IMR-90 (cell line): ENCODE results near the gene AP3D1. TPM values are rescaled to one million over a fixed set of nuclear protein-coding genes. Genes with fewer than 3 reads are reported as not detected.

Experiments
- ATAC-seq: fragments of 200-7000 bp; cut with Tn5 transposase; 2 replicates; pipeline ENCODE4 v1.9.1; 2020; ENCODE audit warnings: low read depth, mild to moderate bottlenecking, moderate library complexity
- BruUV-seq: library from RNA; stranded (reverse); fragments of 400-500 nt; replicated peaks from 2 replicates; lab custom pipeline; 2021; lab: Mats Ljungman, UMichigan
- CTCF ChIA-PET: fragments of 300-600 bp; formaldehyde crosslinking; extraction: SDS; loops from one replicate; lab custom pipeline; 2021; ENCODE audit warnings: antibody characterized with exemption; lab: Yijun Ruan, JAX
- POLR2A ChIA-PET: fragments of 300-600 bp; sonication (Branson Sonifier 250); formaldehyde crosslinking; loops from one replicate; lab custom pipeline; 2022; ENCODE audit warnings: antibody characterized with exemption; ENCODE audit not compliant: unreplicated experiment; lab: Charles Lee
- DNase-seq: peaks from one replicate; pipeline ENCODE4 v3.0.0; 2013
- H2AFZ ChIP-seq: replicated peaks from 2 replicates; pipeline ENCODE3; 2013; ENCODE audit warnings: low read length, mild to moderate bottlenecking; ENCODE audit not compliant: poor library complexity
- H2AK5ac ChIP-seq: 2 replicates; pipeline ENCODE4 v1.6.1; 2013; ENCODE audit warnings: low read depth, low read length, inconsistent platforms
- H2AK9ac ChIP-seq: replicated peaks from 2 replicates; pipeline ENCODE3; 2013; ENCODE audit warnings: mild to moderate bottlenecking, low read depth, low read length, moderate library complexity; ENCODE audit not compliant: poor library complexity
- H2BK120ac ChIP-seq: 2 replicates; pipeline ENCODE4 v1.6.1; 2013; ENCODE audit warnings: low read depth, low read length, inconsistent platforms
- H2BK15ac ChIP-seq: 3 replicates; pipeline ENCODE4 v1.6.1; 2013; ENCODE audit warnings: low read depth, low read length, inconsistent platforms
- H2BK20ac ChIP-seq: 2 replicates; pipeline ENCODE4 v1.6.1; 2013; ENCODE audit warnings: low read depth, mild to moderate bottlenecking, inconsistent platforms, low read length, moderate library complexity
- H2BK5ac ChIP-seq: 2 replicates; pipeline ENCODE4 v1.6.1; 2013; ENCODE audit warnings: mild to moderate bottlenecking, low read depth, low read length, inconsistent platforms; ENCODE audit not compliant: poor library complexity, severe bottlenecking
- H3K14ac ChIP-seq: replicated peaks from 2 replicates; pipeline ENCODE4 v1.6.1; 2013; ENCODE audit warnings: low read depth, low read length, inconsistent platforms
- H3K18ac ChIP-seq: 2 replicates; pipeline ENCODE4 v1.6.1; 2013; ENCODE audit warnings: low read depth, low read length, control low read depth
- H3K23ac ChIP-seq: 2 replicates; pipeline ENCODE4 v1.6.1; 2013; ENCODE audit warnings: low read depth, low read length, inconsistent platforms
- H3K27ac ChIP-seq: 2 replicates; pipeline ENCODE4 v1.5.1; 2013; ENCODE audit warnings: mild to moderate bottlenecking, control low read depth, low read length; ENCODE audit not compliant: insufficient read depth
- H3K27me3 ChIP-seq: 2 replicates; pipeline ENCODE4 v1.6.1; 2013; ENCODE audit warnings: low read length; ENCODE audit not compliant: control insufficient read depth, insufficient read depth
- H3K36me3 ChIP-seq: 2 replicates; pipeline ENCODE4 v1.6.1; 2013; ENCODE audit warnings: low read length, mixed read lengths; ENCODE audit not compliant: control insufficient read depth, insufficient read depth
- H3K4ac ChIP-seq: 2 replicates; pipeline ENCODE4 v1.6.1; 2013; ENCODE audit warnings: low read depth, low read length, inconsistent platforms
- H3K4me1 ChIP-seq: 2 replicates; pipeline ENCODE4 v1.6.1; 2013; ENCODE audit warnings: low read length, mixed read lengths; ENCODE audit not compliant: control insufficient read depth, insufficient read depth
- H3K4me2 ChIP-seq: 2 replicates; pipeline ENCODE4 v1.6.1; 2013; ENCODE audit warnings: low read depth, mild to moderate bottlenecking, control low read depth, low read length, moderate library complexity
- H3K4me3 ChIP-seq: 2 replicates; pipeline ENCODE4 v1.5.1; 2013; ENCODE audit warnings: low read depth, mild to moderate bottlenecking, control low read depth, low read length, moderate library complexity; ENCODE audit not compliant: insufficient read depth
- H3K56ac ChIP-seq: 2 replicates; pipeline ENCODE4 v1.6.1; 2013; ENCODE audit warnings: low read length, inconsistent platforms; ENCODE audit not compliant: insufficient read depth; ENCODE audit errors: extremely low read depth
- H3K79me1 ChIP-seq, 2 experiments: 2 replicates each; pipeline ENCODE4 v1.6.1; 2013; ENCODE audit warnings: low read length in 2 of 2, inconsistent platforms in 1 of 2, low read depth in 1 of 2
- H3K9ac ChIP-seq: 2 replicates; pipeline ENCODE4 v1.6.1; 2013; ENCODE audit warnings: low read depth, low read length, control low read depth
- H3K9me1 ChIP-seq: 2 replicates; pipeline ENCODE4 v1.6.1; 2013; ENCODE audit warnings: low read length, inconsistent platforms; ENCODE audit not compliant: insufficient read depth
- H3K9me3 ChIP-seq: 2 replicates; pipeline ENCODE4 v1.6.1; 2013; ENCODE audit warnings: low read length; ENCODE audit not compliant: control insufficient read depth, insufficient read depth
- H4K20me1 ChIP-seq: 2 replicates; pipeline ENCODE4 v1.6.1; 2013; ENCODE audit warnings: low read length, inconsistent platforms; ENCODE audit not compliant: insufficient read depth
- H4K5ac ChIP-seq: 2 replicates; pipeline ENCODE4 v1.6.1; 2013; ENCODE audit warnings: mild to moderate bottlenecking, low read depth, low read length, control low read depth
- H4K8ac ChIP-seq, 2 experiments: 2 replicates each; pipeline ENCODE4 v1.6.1; 2013; ENCODE audit warnings: low read depth in 2 of 2, low read length in 2 of 2, control low read depth in 1 of 2, inconsistent platforms in 1 of 2
- H4K91ac ChIP-seq: 2 replicates; pipeline ENCODE4 v1.6.1; 2013; ENCODE audit warnings: low read depth, low read length, inconsistent platforms; ENCODE audit not compliant: insufficient read depth
- BHLHE40 ChIP-seq: fragments of 150-350 bp; IDR thresholded peaks from 2 replicates; pipeline ENCODE4 v1.6.1; 2016; ENCODE audit warnings: mild to moderate bottlenecking, low read depth, low read length
- POLR2A ChIP-seq: IDR thresholded peaks from 2 replicates; pipeline ENCODE4 v1.6.1; 2012; ENCODE audit warnings: mild to moderate bottlenecking, low read depth, low read length
- WGBS, 2 experiments: methylation state at CpG; one replicate each; pipeline versions ENCODE4 v1.1.5 to v1.1.7; 2013; ENCODE audit warnings: missing lambda C conversion rate in 2 of 2; ENCODE audit not compliant: insufficient read length in 1 of 2; ENCODE audit errors: extremely low coverage in 2 of 2; 5-methylcytosine and 5-hydroxymethylcytosine counted together
- dilution Hi-C: fragments of 300-500 bp; cut with HindIII; formaldehyde crosslinking; loops from one replicate; pipeline ENCODE4 v1.14.3; 2018; ENCODE audit warnings: low sequenced_read_pairs; ENCODE audit not compliant: unreplicated experiment
- in situ Hi-C: fragments of 300-500 bp; cut with MboI; formaldehyde crosslinking; loops from 3 replicates; pipeline ENCODE4 v1.14.3; 2019; ENCODE audit warnings: low sequenced_read_pairs, inconsistent platforms, mixed read lengths
- intact Hi-C: fragments of 100-400 bp; cut with micrococcal nuclease; formaldehyde crosslinking; loops from 2 replicates; pipeline ENCODE4 v1.10.0; 2022
- polyA plus RNA-seq, 3 experiments: library from polyadenylated mRNA; depleted of rRNA; stranded (reverse); fragments of >200 nt; gene quantifications; 2 replicates each; pipeline ENCODE4 v1.2.3, GENCODE V29; 2012; ENCODE audit warnings: low replicate concordance in 1 of 3
- total RNA-seq: library from RNA; depleted of rRNA; stranded (reverse); fragments of >200 nt; gene quantifications from 2 replicates; pipeline ENCODE4 v1.2.3, GENCODE V29; 2012
- TF ChIP-seq, protein P1 (sequence below): fragments of 150-350 bp; IDR thresholded peaks from 2 replicates; pipeline ENCODE4 v1.6.1; 2016; ENCODE audit warnings: low read depth, mild to moderate bottlenecking, low read length, moderate library complexity, borderline replicate concordance

The AP3D1 gene
- total and polyA plus RNA-seq, 2 of the 4 experiments (the other 2 are of a cell fraction), result 75.3 to 129 TPM

DNA sequence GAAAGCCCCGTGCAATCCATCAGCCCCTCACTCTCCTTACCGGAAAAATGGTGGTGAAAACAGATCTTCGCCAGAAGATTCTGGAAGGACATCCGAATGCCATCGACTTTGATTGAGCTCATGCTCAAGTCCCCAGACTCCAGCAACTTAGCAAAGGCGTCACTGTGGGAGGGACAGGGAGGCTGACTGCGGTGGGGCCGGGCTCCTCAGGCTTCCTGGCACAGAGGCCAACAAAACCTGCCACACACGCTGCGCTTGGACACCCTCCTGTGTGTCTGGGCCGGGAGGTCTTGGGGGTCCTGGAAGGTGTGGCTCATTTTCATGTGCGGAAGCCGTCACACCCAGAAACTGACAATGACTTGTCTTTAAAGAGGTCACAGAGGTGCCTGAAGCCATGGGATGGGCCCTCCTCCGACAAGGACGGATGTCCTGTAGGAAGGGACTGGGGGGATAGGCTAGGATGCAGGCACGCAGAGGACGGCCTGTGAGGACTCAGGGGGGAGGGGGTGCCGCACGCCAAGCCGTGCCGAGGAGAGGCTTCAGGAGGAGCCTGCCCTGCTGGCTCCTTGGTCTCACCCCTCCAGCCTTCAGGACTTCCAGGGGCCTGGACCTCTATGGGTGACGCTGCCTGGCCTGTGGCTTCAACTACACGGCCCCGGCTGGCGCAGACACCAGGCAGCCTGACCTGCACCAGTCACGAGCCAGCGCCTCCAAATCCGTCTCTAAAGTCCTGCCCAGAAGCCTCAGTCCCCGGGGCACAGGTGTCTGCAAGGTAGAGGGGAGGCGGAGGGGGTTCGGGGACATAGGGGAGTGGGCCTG, 42.1 kb downstream of the AP3D1 start:
- H3K9ac ChIP-seq, result no peak overlapping the region
- ChIA-PET CTCF (no interaction called here), POLR2A (no interaction called here)
- peaks cover 87% of the 10 kb centered on the region for H3K36me3 ChIP-seq
- no peak overlapping the region for H2AK9ac ChIP-seq
- H3K9me1 ChIP-seq, result no peaks in the 10 kb centered on the region
- no peak overlapping the region for H4K5ac ChIP-seq
- H3K4ac ChIP-seq, result no peak overlapping the region
- no peak overlapping the region for H2BK20ac ChIP-seq
- H3K9me3 ChIP-seq, result no peaks in the 10 kb centered on the region
- H4K20me1 ChIP-seq, result peaks cover 25% of the 10 kb centered on the region
- dilution Hi-C loops (no loop called here), in situ Hi-C loops (no loop called here), intact Hi-C loops (no loop called here)
- ATAC-seq, result no peak
- no peak overlapping the region for H3K23ac ChIP-seq
- no peak overlapping the region for H3K27ac ChIP-seq
- no peak overlapping the region for H4K91ac ChIP-seq
- no peak overlapping the region for H2AK5ac ChIP-seq
- WGBS, 2 experiments, result 96% methylated on average over 15 of the region's 31 CpGs; no CpG with 5 or more reads in 1 of the 2 experiments
- no peak overlapping the region for H2AFZ ChIP-seq
- BruUV-seq, result no TSS peak
- H2BK5ac ChIP-seq, result no peak overlapping the region
- no peak overlapping the region for H2BK120ac ChIP-seq
- H4K8ac ChIP-seq, result no peak overlapping the region
- H3K4me1 ChIP-seq, result no peaks in the 10 kb centered on the region
- no peak for DNase-seq
- H3K18ac ChIP-seq, result no peak overlapping the region
- no peak overlapping the region for H2BK15ac ChIP-seq
- H3K4me3 ChIP-seq, result no peak overlapping the region
- H3K4me2 ChIP-seq, result no peak overlapping the region
- TF ChIP-seq, protein P1, sequence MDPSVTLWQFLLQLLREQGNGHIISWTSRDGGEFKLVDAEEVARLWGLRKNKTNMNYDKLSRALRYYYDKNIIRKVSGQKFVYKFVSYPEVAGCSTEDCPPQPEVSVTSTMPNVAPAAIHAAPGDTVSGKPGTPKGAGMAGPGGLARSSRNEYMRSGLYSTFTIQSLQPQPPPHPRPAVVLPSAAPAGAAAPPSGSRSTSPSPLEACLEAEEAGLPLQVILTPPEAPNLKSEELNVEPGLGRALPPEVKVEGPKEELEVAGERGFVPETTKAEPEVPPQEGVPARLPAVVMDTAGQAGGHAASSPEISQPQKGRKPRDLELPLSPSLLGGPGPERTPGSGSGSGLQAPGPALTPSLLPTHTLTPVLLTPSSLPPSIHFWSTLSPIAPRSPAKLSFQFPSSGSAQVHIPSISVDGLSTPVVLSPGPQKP, result no peak
- TF ChIP-seq BHLHE40 (no peak), POLR2A (no peak)
- peaks cover 6 to 25% of the 10 kb centered on the region in 2 experiments for H3K79me1 ChIP-seq
- H3K14ac ChIP-seq, result no peak overlapping the region
- no peaks in the 10 kb centered on the region for H3K27me3 ChIP-seq
- H3K56ac ChIP-seq, result no peak overlapping the region
